Calu3 (cell line): ENCODE results near the gene LIX1L. TPM values are rescaled to one million over a fixed set of nuclear protein-coding genes. Genes with fewer than 3 reads are reported as not detected.
A peak's percentile ranks its signal among the peaks of the same experiment; 100 is the strongest.
"Not testable (repeated sequence)": the region's sequence is repeated elsewhere in the genome, so short reads cannot be mapped to it uniquely, and the experiment has no call there.

Experiments
- BruUV-seq: library from RNA; stranded (reverse); fragments of 400-500 nt; replicated peaks from 2 replicates; lab custom pipeline; 2021; lab: Mats Ljungman, UMichigan
- CTCF ChIA-PET: fragments of 300-600 bp; sonication (Branson Sonifier 250); formaldehyde crosslinking; loops from one replicate; lab custom pipeline; 2022; ENCODE audit warnings: antibody characterized with exemption; lab: Charles Lee
- DNase-seq: peaks from one replicate; pipeline ENCODE4 v3.0.0; 2022
- H3K27ac Mint-ChIP-seq: one replicate; pipeline ENCODE4 v1.8.0; 2022; ENCODE audit warnings: mixed read lengths; ENCODE audit not compliant: unreplicated experiment
- H3K27me3 Mint-ChIP-seq: one replicate; pipeline ENCODE4 v1.8.0; 2022; ENCODE audit warnings: mixed read lengths; ENCODE audit not compliant: unreplicated experiment
- H3K36me3 Mint-ChIP-seq: one replicate; pipeline ENCODE4 v1.8.0; 2022; ENCODE audit warnings: mild to moderate bottlenecking, moderate library complexity, mixed read lengths; ENCODE audit not compliant: insufficient read depth, unreplicated experiment
- H3K4me1 Mint-ChIP-seq: one replicate; pipeline ENCODE4 v1.8.0; 2022; ENCODE audit warnings: mild to moderate bottlenecking, low read depth, mixed read lengths; ENCODE audit not compliant: unreplicated experiment
- H3K4me3 Mint-ChIP-seq: one replicate; pipeline ENCODE4 v1.8.0; 2022; ENCODE audit warnings: mild to moderate bottlenecking, low read depth, moderate library complexity, mixed read lengths; ENCODE audit not compliant: unreplicated experiment
- H3K9me3 Mint-ChIP-seq: one replicate; pipeline ENCODE4 v1.8.0; 2022; ENCODE audit warnings: low read depth, mixed read lengths; ENCODE audit not compliant: unreplicated experiment
- intact Hi-C: fragments of 100-400 bp; cut with micrococcal nuclease; formaldehyde crosslinking; loops from one replicate; pipeline ENCODE4 v1.10.0; 2022; ENCODE audit not compliant: unreplicated experiment
- total RNA-seq: library from RNA; stranded (reverse); gene quantifications from 2 replicates; pipeline ENCODE4 v1.2.3, GENCODE V29; 2022
- TF ChIP-seq, protein P1 (sequence below): fragments of 200-600 bp; IDR thresholded peaks from one replicate; pipeline ENCODE4 v1.8.0; 2022; ENCODE audit warnings: antibody characterized with exemption; ENCODE audit not compliant: unreplicated experiment

LIX1L gene
- total RNA-seq, 1 experiment from 2014 or later, result 7.2 TPM

DNA sequence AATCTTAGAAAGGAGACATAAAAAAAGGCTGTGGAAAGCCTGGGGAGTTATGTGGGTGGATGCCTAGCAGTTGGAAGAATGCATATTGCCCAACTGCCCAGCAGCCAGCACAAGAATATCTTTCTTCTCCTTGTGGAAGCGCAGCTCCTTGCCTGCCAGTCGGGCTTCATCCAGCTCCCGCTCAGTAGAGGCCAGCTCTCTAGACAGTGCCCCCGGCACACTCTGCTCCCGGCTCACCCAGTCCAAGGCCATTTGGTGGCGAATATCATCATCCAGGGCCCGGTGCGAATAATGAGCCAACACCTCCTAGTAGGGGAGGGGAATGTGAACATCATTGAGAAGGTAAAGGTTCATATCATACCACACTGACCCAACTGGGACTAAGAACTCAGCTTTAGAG, 21.6 kb downstream of the LIX1L start:
- Mint-ChIP-seq H3K27me3 (no peaks in the 10 kb centered on the region), H3K4me3 (no peak overlapping the region), H3K36me3 (no peaks in the 10 kb centered on the region), H3K4me1 (no peaks in the 10 kb centered on the region), H3K27ac (no peak overlapping the region), H3K9me3 (no peaks in the 10 kb centered on the region)
- intact Hi-C loops, result no loop called here
- no peak for DNase-seq
- no TSS peak for BruUV-seq
- CTCF ChIA-PET, result interaction anchor here (0.5 kb wide), 1 partner anchor 30 kb away, joined by 4 read pairs; no protein-coding TSS in a partner anchor
- TF ChIP-seq, protein P1, sequence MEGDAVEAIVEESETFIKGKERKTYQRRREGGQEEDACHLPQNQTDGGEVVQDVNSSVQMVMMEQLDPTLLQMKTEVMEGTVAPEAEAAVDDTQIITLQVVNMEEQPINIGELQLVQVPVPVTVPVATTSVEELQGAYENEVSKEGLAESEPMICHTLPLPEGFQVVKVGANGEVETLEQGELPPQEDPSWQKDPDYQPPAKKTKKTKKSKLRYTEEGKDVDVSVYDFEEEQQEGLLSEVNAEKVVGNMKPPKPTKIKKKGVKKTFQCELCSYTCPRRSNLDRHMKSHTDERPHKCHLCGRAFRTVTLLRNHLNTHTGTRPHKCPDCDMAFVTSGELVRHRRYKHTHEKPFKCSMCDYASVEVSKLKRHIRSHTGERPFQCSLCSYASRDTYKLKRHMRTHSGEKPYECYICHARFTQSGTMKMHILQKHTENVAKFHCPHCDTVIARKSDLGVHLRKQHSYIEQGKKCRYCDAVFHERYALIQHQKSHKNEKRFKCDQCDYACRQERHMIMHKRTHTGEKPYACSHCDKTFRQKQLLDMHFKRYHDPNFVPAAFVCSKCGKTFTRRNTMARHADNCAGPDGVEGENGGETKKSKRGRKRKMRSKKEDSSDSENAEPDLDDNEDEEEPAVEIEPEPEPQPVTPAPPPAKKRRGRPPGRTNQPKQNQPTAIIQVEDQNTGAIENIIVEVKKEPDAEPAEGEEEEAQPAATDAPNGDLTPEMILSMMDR, result no peak

- Mint-ChIP-seq H3K27ac (no peak overlapping the region), H3K36me3 (no peaks in the 10 kb centered on the region), H3K27me3 (no peaks in the 10 kb centered on the region), H3K9me3 (no peaks in the 10 kb centered on the region), H3K4me1 (no peaks in the 10 kb centered on the region), H3K4me3 (no peak overlapping the region)
- BruUV-seq, result no TSS peak
- intact Hi-C loops, result no loop called here
- TF ChIP-seq, protein P1, result no peak
- CTCF ChIA-PET, result no interaction called here
- DNase-seq, result no peak
These were observed 22.1 kb downstream of the LIX1L start for GRCh38 chr1:145935708-145936107.

DNA sequence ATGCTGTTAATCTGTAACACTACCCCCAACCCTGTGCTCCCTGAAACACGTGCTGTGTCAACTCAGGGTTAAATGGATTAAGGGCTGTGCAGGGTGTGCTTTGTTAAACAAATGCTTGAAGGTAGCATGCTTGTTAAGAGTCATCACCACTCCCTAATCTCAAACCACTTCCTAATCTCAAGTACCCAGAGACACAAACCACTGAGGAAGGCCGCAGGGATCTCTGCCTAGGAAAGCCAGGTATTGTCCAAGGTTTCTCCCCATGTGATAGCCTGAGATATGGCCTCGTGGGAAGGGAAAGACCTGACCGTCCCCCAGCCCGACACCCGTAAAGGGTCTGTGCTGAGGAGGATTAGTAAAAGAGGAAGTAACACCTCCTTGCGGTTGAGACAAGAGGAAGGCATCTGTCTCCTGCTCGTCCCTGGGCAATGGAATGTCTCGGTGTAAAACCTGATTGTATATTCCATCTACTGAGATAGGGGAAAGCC, 25.3 kb downstream of the LIX1L start:
- BruUV-seq, H3K27me3 Mint-ChIP-seq, CTCF ChIA-PET, intact Hi-C loops, H3K36me3 Mint-ChIP-seq, DNase-seq, H3K27ac Mint-ChIP-seq, H3K4me1 Mint-ChIP-seq, H3K4me3 Mint-ChIP-seq, H3K9me3 Mint-ChIP-seq: not testable (repeated sequence)

DNA sequence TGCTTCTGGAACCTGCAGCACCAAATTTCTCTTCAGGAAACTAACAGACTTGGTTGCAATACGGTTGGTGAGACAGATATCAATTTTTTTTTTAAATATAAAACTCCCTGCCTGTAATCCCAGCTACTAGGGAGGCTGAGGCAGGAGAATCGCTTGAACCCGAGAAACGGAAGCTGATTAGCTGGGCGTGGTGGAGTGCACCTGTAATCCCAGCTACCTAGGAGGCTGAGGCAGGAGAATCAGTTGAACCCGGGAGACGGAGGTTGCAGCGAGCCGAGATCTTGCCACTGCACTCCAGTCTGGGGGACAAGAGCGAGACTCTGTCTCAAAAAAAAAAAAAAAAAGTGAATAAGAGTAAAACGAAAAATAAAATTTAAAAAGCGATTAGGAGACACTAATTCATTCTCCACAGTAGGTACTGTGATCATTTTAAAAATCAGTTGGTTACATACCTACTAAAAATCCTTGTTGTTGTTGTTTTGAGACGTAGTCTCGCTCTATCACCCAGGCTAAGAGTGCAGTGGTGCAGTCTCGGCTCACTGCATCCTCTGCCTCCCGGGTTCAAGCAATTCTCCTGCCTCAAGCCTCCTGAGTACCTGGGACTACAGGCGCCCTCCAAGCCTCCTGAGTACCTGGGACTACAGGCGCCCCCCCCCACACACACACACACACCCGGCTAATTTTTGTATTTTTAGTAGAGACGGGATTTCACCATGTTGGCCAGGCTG, 29.7 kb downstream of the LIX1L start:
- CTCF ChIA-PET, result interaction anchor here (0.7 to 2.2 kb wide), 17 partner anchors 9 to 109 kb away, joined by 3 to 17 read pairs (median 5); partner anchors contain the start of genes ANKRD34A, LIX1L, NUDT17 and PEX11B
- H3K9me3 Mint-ChIP-seq, result no peaks in the 10 kb centered on the region

More for the DNA sequence above, 29.7 kb downstream of the LIX1L start:
- peaks cover 16% of the 10 kb centered on the region for H3K4me1 Mint-ChIP-seq
- H3K27me3 Mint-ChIP-seq, result no peaks in the 10 kb centered on the region
- DNase-seq, result no peak
- BruUV-seq, result TSS peak; percentile 98
- peak overlapping the region; percentile 45 for H3K4me3 Mint-ChIP-seq
- intact Hi-C loops, result loop anchor here (2.0 to 5.0 kb wide), 2 partner anchors 36 to 37 kb away; partner anchors contain the start of genes ANKRD34A and POLR3GL
- peaks cover 12% of the 10 kb centered on the region for H3K36me3 Mint-ChIP-seq
- H3K27ac Mint-ChIP-seq, result peak overlapping the region; percentile 68
- TF ChIP-seq, protein P1, result no peak
